Anterior cingulate cortex (tissue), 58 donors: ENCODE measurements around the gene ACBD4.
"Not testable (repeated sequence)": the region's sequence is repeated elsewhere in the genome, so short reads cannot be mapped to it uniquely, and the experiment has no call there.

Experiments used
- DNase-seq, 58 donors: peaks; one replicate each; lab custom pipeline; 2025; lab: John Stamatoyannopoulos, UW

ACBD4 gene

DNA sequence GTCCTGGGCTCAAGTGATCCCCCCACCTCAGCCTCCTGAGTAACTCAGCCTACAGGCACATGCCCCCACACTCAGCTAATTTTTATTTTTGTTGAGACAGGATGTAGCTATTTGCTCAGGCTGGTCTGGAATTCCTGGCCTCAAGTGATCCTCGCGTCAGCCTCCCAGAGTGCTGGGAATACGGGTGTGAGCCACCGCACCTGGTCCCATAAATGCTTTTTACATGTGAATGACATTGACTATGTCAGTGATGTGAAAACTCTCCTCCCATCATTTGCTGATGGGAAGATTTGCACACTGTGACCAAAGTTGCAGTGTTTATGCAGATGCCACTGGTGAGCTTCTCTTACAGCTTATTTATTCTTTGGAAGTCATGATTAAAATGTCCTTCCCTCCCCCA is 18.2 kb upstream of the ACBD4 start:
- no peak for DNase-seq

DNA sequence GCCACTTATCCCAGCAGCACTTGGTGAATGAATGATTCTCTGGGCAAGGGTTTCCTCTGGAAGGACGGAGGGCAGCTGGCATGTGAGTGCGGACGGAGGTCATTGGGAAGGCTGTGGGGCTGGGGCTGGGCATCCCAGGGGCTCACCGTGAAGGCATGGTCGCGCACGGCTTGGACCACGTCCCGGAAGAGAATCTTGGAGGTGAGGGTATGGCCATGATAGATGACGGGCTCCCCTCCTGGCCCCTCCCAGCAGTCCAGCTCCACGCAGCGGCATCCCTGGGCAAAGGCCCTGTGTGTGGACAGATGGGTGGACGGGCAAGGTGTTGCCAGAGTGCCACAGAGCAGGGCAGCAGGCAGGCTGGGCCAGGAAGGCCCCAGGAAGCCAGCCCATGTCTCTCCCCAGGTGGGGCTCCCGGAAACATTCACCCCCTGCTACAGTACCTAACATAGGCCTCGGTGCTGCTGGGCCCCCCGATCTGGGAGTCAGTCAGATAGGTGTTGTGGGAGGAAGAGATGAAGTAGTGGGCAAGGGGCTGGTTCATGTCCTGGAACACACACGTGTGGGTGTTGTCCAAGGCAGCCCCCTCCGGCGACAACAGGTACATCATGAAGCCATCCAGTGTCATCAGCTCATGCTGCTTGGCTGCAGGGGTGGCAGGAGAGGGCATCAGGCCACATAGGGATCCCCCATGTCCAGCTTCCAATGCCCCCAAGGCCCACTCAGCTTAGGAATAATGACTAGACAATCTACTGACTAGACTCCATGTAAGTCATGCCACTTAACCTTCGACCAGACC is 17.4 kb upstream of the ACBD4 start:
- no peak for DNase-seq

DNA sequence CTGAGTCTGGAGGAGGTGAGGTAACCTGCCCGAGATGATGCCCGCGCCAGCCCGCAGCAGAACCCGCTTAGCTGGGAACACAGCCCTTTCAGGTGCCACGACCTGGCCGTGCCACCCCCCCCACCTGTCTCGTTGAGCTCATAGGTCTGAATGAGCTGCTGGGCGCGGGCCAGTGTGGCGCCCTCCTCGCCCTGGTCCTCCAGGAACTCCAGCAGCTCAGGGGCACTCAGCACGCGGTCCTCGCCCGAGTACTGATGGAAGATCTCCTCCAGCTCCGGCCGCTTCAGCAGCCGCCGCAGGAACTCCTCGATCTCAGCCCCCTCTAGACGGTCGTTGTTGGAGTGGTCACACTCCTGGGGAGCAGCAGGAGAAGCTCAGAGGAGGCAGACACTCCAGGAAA is 16.8 kb upstream of the ACBD4 start:
- no peak for DNase-seq

GRCh38 chr17:45119964-45120363 is 15.5 kb upstream of the ACBD4 start:
- DNase-seq, result no peak

DNA sequence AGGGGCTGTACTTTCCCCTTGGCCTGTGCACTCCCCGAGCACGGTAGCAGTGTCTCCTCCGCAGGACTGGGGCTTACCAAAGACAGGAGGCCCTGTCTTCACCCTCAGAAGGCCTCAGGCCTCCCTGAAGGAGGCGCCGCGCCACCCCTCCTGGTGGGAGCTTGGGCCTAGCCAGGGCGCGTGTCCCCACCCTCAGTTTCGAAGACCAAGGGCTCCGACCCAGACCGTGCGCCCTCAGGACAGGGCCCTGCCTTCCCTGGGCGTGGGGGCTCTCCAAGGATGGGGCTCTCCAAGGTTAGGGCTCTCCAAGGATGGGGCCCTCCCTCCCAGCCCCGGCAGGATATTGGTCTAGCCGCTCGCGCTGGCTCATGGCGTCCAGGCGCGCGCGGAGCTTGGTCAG is 14.9 kb upstream of the ACBD4 start:
- no peak for DNase-seq

DNA sequence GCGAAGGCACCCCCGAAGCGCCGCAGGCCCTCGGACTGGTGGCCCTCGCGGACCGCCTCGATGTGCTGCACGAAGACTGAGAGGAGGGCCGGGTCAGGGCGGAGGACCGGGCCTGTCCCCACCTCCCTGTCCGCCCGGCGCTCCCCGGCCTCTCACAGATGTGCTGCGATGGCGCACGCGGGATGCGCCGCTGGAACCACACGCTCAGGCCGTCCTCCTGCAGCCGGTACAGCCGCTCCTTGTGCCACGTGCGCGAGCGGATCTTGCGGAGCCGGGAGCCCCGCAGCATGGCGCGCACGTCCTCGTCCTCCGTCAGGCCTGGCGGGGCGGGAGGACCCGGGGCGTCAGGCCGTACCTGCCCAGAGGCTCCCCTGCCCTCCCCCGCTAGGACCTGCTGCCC is 14.4 kb upstream of the ACBD4 start:
- DNase-seq, result no peak

DNA sequence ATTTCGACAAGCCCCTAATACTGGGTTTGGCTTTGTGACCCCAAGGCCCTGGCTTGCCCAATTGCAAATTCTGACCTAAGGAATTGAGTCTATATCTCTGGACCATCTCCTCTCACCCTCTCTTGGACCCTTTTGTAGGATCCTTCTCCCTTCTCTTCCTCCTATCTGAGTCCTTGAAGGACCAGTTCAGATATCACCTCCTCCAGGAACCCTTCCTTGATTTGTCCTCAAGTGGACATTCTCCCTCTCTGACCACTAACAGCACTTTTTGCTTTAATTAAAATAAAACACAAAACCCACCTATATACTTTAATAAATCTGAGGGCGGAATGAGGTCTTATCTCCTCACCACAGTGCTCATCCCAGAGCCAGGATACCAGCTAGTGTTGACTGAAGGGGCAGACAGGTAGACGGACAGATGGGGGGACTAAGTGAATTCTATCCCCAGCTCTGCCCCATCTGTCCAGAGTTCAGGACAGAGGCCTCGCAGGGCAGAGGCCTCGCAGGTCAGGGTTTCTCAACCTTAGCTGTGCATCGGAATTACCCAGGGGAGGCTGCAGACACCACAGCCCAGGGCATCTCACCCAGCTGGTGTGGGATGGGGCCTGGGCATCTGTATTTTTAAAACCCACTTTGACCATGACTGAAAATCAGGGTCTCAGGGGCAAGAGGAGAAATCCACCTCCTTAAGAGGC is 12.3 kb upstream of the ACBD4 start:
- no peak for DNase-seq

DNA sequence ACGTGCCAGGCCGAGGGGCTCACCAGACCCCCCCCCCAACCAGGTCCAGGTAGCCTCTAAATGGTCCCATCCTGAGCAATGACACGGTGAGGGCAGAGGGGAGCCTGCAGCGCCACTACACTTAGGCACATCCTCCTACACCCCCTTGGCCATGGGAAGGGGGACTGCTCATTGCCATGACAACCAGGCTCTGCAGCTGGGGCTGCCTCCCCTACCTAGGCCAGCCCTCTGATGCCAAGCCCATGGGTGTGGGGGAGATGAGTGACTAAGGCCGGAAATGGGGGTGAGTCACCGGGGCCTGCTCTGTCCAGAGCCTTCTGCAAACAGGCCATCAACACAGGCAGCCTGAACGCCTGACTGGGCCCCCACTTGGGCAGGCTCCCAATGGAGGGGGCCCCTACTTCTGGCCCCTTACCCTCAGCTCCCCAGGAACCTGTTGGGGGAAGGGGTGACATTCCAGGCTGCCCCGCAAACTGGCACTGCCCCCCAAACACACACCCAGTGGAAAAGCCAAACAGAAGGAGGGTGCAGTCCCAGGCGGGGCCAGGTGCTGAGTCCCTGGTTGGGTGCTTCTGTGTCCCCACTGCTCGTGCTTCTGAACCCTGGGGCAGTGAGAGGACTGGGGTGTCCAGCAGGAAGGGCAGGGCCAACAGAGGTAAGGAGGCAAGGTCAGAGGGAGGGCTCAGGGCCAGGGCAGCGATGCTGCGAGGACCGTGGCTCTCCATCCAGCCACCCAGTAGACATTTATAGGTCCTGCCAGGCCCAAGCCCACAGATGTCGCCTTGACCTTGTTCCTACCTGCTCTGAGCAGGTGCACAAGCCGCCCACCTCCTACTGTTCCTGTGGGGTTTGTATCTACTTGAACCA is 11.3 kb upstream of the ACBD4 start:
- DNase-seq, result no peak

DNA sequence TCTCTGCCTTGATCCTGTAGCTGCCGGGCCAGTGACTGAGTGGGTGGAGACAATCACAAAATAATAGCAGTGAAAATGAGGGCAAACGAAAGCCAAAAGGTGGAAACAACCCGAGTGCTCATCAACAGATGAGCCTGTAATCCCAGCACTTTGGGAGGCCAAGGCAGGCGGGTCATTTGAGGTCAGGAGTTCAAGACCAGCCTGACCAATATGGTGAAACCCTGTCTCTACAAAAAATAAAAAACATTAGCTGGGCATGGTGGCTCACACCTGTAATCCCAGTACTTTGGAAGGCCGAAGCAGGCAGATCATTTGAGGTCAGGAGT is 10.7 kb upstream of the ACBD4 start:
- DNase-seq, result not testable (repeated sequence)

DNA sequence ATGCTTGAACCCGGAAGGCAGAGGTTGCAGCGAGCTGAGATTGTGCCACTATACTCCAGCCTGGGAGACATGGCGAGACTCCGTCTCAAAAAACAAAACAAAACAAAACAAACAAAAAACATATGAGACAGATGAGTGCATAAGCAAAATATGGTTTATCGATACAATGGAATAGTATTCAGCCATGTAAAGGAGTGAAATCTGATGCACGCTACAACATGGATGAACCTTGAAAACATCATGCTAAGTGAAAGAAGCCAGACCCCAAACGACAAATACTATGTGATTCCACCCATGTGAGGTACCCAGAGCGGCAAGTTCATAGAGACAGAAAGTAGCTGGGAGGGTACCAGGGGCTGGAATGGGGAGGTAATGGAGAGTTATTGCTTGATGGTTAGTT is 10.0 kb upstream of the ACBD4 start:
- DNase-seq, result no peak

DNA sequence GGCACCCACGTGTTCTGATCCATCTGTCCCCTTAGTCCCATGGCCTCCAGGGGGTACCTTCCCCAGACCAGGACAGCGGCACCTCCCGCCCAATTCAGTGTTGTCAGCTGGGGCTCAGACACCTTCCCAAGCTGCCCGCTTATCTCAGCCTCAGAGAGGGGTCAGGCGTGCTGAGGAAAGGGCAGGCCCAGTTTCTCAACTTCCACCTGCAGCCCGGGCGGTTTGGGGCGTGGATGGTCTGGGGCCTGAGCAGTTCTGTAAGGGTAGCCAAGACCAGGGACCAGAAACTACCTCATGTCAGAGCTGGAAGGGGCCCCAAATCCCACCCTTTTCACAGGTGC is 8.3 kb upstream of the ACBD4 start:
- DNase-seq, result no peak

DNA sequence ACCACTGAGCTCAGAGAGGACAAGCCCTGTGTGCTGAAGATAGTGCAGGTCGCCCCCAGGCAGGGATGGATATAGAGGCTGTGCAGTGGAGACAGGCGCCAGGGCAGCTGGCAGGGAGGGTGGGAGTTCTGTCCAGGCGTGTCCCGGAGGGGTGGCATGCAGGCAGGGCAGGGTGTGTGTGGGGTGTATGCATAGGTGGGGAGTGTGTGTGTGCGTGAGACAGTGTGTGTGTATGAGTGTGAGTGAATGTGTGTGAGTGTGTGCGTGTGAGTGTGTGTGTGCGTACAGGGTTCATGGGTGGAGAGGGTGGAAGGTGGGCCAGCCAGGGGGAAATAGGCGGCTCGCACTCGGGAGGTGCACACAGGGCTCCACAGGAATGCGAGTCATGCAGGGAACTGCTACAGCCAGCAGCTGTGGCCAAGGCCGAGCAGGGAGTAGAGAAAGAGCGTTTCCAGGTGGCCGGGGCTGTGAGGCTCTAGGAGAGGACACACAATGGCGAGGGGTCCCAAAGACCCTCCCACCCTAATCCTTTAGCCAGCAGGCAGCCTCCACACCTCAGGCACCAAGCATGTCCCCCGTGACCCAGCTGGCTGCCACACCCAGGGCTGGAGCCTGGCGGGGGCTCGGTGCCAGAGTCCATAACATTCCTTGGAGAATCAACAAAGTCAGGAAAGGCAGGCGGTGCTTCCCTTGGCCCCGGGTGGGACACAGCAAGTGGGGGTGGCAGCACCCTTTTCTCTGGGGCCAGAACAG is 7.8 kb upstream of the ACBD4 start:
- DNase-seq, result no peak

- DNase-seq, result no peak
Measured at GRCh38 chr17:45128331-45128730, 7.2 kb upstream of the ACBD4 start.

GRCh38 chr17:45128989-45129388 is 6.5 kb upstream of the ACBD4 start:
- no peak for DNase-seq

DNA sequence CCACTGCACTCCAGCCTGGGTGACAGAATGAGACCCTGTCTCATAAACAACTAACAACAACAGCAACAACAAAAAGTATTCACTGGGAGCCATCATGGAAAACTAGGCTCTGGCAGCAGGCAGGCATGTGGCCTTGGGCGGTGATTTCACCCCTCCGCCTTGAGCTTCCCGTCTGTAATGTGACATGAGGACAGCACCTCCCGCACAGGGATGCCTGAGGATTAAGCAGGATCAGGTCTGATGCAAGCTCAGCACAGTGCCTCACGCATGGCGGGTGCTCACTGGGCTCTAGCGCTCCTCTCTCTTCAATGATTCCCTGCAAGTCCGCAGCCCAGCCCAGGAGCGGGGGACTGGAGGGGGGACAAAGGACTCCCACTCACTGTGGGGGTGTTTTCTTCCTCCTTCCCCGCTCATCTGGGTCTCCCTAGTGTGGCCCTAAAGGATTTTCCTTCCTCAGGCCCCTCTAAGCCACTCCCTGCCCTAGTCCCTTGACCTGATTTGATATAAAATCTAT is 6.0 kb upstream of the ACBD4 start:
- peak in 1 of 58 donors; percentile 26 for DNase-seq

DNA sequence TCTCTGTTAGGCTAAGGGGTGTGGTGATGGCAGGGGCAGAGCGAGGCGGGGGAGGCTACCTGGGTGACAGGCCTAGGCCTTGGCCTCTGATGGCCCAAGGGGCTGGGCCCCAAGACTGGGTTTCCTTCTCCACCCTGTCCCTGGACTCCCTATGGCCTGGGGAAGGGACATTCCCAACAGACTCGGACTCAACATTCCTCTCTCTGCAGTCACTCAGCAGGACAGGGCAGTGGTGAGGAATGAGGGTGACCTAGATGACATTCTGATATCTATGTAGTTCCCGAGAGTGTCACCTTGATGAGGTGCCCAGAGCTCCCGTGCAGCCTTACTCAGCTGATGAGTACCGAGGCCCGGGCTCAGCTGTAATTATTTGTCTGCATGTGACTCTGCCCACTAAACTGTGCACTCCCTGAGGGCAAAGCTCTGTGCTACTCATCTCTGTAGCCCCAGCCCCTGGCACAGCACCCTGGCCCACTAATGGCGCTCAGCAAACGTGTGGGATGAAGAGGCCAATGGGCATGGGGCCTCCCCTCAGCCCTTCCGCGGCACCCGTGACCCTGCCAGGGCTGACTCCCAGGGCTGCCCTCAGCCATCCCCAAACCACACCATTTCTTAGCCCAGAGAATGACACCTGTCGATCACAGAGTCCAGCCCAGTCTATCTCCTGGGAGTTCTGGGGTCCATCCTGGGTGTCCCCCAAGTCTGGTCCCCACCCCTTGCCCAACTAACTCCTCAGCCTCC is 5.4 kb upstream of the ACBD4 start:
- DNase-seq, result no peak

- DNase-seq, result peak in 1 of 58 donors; percentile 2
Measured at GRCh38 chr17:45130681-45131615, 4.5 kb upstream of the ACBD4 start.

DNA sequence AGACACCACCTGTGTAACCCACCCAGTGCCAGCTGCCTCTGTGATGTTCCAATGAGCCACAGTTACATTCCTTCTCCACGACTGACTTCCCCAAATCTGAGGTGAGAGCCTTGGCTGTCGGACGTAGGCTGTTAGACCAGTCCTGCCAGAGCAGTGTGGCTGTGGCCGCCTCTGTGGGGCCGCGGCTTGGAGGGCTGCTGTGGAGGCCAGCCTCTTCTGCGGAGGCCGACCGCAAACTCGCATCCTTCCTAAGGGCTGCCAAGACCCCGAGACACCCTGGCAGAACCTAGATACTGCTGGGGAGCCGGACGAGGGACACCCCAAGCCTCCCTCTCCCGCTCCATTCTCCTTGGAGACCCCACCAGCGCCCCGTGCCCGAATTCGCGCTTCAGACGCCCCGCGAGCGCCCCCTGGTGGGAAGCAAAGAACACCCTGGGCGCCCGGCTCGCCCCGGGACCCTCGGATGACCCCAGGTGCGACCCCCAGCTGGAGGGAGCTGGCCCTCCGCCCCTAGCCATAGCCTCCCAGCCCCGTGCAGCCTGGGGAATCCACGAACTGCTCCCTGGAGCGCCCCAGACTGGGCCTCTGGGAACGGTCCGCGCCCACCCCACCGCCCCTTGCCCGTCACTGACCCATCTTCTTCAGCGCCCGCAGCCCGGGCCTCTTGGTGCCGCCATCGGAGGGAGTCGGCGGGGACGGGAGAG is 3.7 kb upstream of the ACBD4 start:
- DNase-seq, result peak in 17 of 58 donors; percentile 9 to 52 (median 26)
